Measurements from ENCODE around the gene NEU1.
"Not testable (repeated sequence)": the region's sequence is repeated elsewhere in the genome, so short reads cannot be mapped to it uniquely, and the experiment has no call there.

Gene NEU1

DNA sequence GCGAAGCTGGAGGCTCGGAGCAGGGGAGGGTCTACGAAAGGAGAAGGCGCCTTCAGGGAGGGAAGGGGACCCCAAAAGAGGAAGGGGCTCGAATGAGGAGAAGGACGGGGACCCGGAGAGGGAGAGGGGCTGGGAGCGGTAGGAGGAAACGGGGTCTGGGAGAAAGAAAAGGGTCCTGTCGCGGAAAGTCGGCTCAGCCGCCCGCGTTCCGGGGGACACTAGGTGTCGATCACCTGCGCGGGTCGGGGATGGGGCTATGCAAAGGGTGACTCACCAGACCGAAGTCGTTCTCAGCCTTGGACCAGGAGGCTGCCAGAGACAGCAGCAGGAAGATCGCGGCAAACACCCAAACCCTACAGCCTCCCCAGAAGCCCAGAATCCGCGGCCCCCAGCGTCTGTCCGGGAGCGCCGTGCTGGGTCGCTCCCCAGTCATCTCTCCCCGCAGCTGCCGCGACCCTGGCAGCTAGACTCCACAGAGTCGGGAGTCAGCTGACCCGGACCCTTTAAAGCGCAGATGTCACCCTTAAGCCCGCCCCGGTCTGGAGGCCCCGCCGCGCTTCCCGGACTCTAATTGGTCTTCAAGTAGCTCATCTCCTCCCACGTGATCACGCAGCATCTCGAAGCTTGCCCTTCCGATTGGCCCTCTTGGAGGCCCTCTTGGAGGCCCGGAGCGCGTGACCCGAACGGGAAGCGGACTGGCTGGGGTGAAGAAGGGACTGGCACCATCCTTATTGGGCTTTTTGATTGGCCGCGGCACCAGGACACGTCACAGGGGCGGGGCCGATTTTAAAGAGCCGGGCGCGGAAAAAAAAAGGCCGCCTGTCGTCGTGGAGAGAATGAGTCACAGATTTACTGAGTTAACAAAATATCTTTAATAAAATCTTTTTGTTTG, at the start of gene NEU1:
Gene NEU1, minus strand, starts transcription at position 478 of the 892 bp plus-strand sequence. Its CDS starts 45 bp downstream, at position 433.
- DNase-seq, result peak; percentile 90 to 99

DNA sequence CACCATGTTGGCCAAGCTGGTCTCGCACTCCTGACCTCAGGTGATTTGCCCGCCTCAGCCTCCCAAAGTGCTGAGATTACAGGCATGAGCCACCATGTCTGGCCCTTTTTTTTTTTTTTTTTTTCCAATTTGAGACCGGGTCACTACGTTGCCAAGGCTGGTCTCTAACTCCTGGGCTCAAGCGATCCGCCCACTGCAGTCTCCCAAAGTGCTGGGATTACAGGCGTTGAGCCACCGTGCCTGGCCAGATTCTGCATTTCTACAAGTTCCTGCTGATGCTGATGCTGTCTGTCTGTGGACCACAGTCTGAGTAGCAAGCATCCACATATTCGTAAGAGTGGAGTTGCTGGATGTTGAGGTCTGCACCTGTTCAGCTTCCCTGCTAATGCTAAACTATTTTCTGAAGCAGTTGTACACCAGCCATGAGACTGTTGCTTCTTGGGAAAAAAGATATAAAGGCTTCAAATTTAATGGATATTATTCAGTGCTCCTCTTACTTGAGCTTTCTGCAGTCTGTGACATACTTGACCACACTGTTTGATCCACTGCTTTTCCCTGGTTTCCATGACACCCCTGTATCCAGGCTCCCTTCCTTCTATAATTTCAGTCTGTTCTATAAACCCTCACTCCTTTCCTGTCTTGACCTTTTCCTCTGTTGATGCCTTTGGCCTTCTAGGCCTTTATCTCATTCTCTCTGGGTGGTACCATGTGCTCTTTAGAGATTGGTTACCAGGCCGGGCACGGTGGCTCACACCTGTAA, 49.4 kb upstream of the NEU1 start:
- no peak for DNase-seq

DNA sequence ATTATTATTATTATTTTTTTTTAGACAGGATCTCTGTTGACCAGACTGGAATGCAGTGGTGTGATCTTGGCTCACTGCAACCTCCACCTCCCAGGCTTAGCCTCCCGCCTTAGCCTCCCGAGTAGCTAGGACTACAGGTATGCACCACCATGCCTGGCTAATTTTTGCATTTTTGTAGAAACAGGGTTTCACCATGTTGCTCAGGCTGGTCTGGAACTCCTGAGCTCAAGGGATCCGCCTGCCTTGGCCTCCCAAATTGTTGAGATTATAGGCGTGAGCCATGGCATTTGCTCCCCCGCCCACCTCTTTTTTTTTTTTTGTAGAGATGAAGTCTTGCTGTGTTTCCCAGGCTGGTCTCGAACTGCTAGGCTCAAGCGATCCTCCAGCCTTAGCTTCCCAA, 46.7 kb upstream of the NEU1 start:
- DNase-seq, result not testable (repeated sequence)

DNA sequence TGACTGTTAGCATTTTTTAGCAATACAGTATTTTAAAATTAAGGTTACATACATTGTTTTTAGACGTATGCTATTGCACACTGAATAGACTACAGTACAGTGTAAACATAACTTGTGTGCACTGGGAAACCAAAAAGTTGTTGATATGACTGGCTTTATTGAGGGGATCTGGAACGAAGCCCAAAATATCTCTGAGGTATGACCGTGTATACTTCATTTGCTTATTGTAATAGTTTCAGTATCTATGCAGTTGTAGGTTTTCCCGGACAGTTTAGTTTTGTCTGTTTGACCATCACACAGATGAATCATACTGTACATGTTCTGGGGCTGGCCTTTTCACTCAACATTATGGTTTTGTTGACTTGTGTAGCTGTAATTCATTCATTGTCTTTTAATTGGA, 46.2 kb upstream of the NEU1 start:
- no peak for DNase-seq

DNA sequence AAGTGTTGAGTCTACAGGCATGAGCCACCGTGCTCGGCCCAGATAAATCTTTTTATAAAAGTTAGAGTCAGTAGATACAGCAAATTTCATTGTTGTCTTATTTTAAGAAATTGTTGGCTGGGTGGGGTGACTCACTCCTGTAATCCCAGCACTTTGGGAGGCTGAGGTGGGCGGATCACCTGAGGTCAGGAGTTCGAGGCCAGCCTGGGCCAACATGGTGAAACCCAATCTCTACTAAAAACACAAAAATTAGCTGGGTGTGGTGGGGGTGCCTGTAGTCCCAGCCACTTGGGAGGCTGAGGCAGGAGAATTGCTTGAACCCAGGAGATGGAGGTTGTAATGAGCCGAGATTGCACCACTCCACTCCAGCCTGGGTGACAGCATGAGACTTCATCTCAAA, 45.6 kb upstream of the NEU1 start:
- DNase-seq, result not testable (repeated sequence)

DNA sequence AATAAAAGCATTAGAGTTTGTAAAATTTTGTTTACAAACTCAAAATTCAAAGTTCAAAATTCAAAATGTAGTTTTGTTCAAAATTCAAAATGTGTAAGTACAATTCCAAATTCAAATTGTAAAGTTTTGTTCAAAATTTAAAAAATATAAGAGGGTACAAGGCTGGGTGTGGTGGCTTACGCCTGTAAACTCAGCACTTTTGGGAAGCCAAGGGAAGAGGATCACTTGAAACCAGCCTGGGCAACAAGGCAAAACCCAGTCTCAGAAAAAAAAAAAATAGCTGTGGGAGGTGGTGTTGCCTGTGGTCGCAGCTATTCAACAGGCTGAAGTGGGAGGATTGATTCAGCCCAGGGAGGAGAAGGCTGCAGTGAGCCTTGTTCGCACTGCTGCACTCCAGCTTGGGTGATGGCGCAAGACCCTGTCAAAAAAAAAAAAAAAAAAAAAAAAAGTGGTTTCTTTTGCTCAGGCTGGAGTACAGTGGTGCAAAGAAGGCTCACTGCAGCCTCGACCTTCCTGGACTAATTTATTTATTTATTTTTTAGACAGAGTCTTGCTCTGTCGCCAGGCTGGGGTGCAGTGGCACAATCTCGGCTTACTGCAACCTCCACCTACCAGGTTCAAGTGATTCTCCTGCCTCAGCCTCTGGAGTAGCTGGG, 44.7 kb upstream of the NEU1 start:
- no peak for DNase-seq

DNA sequence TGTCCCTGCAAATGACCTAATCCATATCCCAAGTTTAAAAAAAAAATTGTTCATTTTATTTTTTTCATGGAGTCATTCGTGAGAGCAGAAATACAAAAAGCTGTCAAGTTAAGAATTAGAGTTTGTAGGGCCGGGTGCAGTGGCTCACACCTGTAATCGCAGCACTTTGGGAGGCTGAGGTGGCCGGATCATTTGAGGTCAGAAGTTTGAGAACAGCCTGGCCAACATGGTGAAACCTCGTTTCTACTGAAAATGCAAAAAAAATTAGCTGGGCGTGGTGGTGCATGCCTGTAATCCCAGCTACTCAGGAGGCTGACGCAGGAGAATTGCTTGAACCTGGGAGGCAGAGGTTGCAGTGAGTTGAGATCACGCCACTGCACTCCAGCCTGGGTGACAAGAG, 44.1 kb upstream of the NEU1 start:
- not testable (repeated sequence) for DNase-seq

DNA sequence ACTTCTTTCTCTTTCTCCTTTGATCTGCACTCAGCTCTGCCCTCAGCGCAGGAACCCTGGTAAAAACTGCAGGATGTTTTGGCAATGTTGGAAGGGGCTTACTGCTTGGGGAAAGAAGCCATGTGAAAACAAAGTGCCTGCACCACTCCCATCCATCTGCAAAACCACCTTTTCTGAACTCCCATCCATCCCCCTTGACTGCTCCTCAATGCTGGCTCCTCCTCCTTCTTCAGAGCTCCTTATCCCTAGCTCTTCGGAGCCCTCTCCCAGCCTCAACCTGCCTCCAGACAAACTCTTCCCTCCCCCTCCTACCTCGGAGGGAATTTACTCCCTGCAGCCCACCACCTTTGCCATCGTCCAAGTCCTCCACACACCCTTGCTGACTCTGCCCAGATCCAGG, 43.5 kb upstream of the NEU1 start:
- DNase-seq, result no peak

DNA sequence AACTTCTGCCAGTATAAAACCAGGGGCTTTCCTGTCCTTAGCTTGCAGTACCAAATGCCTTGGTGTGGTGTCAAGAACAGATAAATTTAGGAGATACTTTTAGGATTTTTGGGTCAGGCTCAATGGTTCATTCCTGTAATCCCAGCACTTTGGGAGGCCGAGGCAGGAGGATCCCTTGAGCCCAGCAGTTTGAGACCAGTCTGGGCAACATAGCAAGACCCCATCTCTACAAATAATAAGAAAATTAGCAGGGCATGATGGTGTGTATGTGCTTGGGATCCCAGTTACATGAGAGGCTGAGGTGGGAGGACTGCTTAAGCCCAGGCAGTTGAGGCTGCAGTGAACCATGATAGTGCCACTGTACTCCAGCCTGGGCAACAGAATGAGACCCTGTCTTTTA, 42.4 kb upstream of the NEU1 start:
- DNase-seq, result no peak

DNA sequence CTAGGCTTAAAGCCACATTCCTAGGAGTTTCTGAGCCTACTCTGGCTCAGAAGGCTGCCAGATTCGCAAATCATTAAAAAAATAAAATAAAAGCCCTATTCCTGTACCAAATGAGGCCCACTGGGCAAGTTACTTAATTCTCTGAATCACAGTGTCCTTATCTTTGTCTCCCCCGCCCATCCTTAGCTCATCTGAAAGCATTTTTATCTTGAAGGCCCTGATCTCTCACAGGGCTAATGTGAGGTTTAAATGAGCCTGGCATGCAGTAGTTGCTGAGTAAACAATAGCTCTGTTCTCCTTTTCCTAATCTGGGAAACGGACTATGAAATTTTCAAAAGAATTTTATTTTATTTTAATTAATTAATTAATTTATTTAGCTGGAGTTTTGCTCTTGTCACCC, 41.3 kb upstream of the NEU1 start:
- DNase-seq, result no peak

DNA sequence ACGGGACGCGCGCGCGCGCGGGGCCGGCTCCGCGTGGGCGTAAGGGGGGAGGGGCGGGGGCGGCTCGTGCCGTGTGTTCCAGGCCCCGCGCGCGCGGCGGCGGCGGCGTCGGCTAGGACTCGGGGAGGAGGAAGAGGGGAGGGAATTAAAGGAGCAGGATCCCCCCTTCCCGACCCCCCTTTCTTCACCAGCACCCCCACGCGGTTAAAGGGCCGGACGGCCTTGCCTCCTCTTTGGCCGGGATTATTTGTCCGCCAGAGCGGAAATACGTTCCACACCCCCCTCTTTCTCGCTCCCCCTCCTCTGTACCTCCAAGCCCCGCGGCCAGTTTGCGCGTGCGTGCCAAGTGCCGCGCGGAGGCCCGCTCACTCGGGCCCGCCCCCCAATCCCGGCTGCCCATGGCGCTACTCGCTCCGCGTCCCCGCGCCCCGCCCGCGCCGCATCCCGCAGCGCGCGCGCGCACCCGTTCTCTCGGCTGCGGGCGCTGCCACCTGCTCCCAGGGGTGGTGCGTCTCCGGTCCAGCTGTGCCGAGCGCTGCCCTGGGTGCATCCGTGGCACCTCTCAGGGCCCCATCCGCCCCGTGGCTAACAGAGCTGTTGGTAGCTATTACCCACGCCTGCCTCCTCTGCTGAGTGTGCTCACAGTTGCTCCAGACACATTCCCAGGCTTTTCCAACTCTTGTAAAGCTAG, 39.5 kb upstream of the NEU1 start, which contains the start of gene ZBTB12:
Gene ZBTB12, minus strand, starts transcription at position 134 of the 691 bp plus-strand sequence. CDS start 781 bp downstream, outside the sequence.
- peak; percentile 86 to 90 for DNase-seq

DNA sequence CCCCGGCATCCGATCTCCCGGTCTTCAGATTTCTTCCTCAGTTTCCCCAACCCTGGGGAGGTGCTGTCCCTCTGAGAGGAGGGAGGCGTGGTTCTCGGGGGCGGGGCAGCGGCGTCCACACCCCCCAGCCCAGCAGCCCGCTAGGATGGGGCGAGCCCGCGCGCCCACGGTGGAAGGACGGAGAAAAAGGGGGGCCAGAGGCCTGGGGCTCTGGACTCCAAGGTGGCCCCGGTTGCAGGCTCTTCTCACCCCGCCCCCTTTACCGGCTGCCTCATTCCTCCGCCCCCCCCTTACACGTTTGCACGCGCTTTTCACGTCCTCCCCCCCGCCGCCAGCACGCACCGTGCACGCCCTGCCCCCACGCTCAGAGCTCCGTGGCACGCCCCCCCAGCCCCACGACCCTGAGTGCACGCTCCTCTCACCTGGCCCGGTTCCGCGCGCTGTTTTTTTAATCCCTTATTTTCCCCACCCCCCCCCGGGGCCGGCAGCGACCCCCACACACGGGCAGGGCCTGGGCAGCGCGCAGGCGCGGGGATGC, 38.9 kb upstream of the NEU1 start:
- no peak for DNase-seq

DNA sequence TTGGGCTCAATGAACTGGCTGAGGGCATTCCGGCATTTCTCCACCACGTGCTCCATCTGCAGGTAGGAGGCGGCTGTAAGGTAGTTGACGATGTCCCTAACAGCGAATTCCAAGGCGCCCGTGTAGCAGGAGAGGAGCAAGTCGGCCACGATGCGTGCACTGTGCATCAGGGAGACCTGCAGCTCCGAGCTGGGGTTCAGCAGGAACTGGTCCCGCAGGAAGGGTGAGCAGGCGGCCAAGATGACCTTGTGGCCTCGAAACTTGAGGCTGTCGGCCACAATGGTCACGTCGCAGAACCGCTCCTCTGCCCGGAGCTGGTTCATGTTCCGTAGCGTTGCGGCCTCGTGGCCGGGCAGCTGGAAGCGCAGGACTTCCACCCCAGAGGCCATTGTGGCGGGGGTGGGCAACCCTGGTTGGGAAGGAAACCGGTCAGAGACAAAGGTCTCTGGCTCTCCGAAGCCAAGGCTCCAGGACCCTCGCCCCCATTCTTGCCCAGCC, 38.3 kb upstream of the NEU1 start:
- no peak for DNase-seq

DNA sequence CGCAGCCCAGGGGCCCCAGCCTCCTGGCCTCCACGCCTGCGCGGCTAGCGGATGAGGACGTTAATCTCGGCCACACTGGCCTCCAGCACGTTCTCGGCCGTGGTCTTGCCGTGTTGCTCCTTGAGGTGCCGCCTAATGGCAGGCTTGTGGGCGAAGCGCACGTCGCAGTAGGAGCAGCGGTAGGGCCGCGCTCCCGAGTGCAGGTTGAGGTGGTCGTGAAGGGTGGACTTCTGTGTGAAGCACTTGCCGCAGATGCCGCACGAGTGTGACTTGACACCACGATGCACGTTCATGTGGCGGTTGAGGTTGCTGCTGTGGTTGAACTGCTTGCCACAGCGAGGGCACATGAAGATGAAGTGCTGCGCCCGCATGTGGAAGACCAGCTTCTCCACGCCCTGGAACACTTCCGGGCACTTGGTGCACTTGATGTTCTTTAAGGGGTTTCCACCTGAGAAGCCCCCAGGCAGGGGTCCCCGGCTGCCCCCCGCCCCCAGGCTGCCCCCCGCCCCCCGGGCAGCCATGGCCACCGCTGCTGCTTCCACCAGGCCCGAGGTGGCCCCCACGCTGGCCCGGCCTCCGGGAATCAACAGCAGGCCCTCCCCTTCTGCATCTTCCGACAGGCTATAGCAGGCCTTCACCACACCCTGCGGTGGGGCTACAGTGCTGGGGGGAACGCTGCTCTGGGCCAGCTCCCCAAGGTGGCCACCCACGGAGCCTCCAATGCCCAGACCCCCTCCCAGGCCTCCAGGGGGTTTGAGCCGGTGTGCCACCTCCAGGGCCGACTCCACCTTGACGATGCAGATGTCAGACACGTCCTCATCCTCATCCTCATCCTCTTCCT, 37.5 kb upstream of the NEU1 start:
- DNase-seq, result no peak

DNA sequence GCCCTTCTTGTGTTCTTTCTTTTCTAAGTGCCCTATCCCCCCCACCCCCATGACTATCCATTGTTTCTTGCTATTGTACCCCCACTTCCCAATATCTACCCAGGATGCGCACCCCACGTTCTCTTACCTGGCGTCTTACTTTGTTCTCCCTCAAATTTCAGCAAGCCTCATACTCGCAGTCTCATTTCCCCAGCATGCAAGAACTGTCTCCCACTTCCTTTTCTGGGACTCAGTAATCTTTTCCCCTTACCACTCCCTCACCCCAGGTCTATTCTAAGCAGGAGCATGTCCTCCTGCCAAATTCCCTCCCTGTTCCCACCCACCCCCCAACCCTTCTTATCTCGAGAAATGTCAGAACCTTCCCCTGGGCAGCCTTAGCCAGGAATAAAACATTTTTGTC, 36.6 kb upstream of the NEU1 start:
- no peak for DNase-seq

DNA sequence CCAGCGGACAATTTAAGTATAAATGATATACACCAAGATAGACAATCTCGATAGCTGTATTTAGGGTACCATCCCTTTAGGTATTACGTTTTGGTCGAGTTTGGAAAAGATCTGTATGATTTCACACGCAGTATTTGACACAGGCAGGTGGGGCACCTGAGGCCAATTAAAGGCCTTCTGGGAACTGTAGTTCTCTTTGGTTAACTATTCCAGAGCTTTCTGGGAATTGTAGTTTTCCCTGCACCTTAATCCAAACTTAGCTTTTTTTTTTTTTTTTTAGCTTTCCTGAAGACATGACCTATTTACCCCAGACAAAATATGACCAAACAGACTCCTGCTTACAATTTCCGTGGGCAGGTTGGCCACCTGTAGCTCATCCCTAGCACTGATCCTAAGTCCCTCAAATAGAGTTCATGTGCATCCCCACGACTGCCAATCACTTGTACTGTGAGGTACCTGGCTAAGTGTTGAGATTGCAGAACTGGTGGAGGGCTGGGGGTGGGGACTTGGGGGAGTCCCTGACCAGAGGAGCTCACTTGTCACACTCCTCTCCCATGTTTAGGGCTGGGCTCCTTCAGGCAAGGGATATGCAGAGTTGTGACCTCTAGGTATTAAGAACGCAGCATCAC, 35.9 kb upstream of the NEU1 start:
- DNase-seq, result peak in 1 of 2 experiments; percentile 4

DNA sequence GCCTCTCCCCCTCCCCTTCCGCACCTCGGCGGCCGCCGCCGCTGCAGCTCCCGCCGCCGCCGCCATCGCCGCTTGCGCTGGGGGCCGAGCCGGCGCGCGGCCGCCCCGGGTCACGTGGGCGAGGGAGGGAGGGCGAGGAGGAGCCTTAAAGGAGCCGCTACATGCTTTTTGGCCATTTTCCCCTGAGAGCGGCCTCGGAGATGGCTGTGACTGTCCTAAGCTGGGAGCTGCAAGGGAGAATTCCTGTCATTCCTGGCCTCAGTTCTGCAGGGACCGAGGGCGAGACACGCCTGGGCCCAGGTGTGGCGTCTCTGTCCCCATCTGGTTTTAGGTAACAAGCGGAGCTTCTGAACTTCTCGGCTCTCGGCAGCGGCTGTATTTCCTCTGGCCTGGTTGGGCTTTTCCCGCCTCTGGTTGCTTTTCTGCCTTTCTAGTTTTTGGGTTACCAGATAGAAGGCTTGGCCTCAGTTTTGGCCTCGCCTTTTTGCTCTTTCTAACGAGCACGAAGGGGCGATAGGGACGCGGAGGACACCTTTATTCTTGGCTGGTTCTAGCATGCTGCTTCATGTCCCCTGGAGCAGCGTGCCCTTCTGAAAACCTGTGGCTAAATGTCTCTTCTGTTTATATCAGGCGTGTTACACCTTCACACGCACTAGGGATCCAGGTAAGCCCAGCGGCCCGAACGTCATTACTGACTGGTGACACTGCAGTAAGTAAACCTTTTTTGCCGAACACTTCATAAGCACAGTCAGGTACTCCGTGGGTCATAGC, 35.2 kb upstream of the NEU1 start, which contains the start of gene EHMT2:
Gene EHMT2, minus strand, starts transcription at position 87 of the 771 bp plus-strand sequence. Its CDS starts 21 bp downstream, at position 66.
- peak; percentile 36 to 82 for DNase-seq

DNA sequence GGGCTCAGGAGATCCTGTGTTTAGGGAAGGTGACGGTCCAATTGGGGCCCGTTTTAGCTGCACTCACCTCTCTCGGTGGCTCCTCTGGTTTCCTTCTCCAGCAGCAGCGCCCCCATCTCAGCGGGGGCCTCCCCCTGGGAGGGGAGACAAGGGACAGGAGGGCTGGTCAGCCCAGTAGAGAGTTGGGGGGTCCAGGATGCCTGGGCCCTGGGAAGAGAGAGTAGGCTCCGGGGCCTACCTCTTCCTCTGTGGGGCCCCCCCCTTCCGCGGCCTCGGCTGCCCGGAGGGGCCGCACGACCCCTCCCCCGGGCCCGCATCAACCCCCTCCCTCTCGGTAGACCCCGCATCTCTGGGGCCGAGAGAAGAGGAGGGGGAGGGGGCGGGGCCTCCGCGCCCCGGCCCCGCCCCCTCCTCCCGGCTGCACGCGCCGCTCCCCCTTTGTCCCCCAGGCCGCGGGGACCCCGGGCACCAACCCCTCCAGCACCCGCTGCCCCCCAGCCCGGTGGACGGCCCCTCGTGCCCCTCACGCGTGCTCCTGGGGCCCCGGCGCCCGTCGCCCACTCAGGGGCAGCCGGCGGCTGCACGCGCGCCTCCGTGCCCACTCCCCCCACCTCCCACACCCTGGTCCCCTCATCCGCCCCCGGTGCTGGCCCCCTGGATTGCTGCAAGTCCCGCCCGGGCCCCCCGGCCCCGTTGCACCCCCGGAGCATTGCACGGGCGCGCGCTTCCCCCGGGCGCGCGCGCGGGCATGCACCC, 34.4 kb upstream of the NEU1 start:
- DNase-seq, result no peak

DNA sequence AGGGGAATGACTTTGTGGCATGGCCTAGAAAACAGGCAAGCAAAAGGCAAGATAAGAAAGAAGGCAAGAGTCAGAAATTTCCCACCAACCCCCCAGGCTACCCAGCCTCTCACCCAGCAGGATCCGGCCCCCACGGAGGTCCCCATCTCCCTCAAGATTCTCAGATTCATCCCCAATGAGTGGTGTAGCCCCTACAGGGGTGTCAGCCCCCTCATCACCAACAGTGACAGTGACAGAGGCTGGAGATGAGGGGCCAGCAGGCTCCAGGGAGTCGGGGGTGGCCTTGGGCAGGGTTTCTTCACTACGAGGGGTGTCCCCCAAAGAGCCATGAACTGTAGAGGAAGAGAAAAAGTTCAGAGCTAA, 33.9 kb upstream of the NEU1 start:
- DNase-seq, result no peak
